Subcutaneous adipose tissue (tissue), 4 donors: Measurements from ENCODE around the gene SHISAL1. TPM values are rescaled to one million over a fixed set of nuclear protein-coding genes. Genes with fewer than 3 reads are reported as not detected.

Source experiments
- total RNA-seq, 4 donors: library from RNA; depleted of rRNA; stranded (reverse); fragments of >200 nt; gene quantifications; one replicate each; pipeline ENCODE4 v1.1.0, GENCODE V29; 2016
- TF ChIP-seq, protein P1 (sequence below): fragments of 450-650 bp; IDR thresholded peaks from one replicate; pipeline ENCODE4 v1.5.1; 2016; ENCODE audit warnings: low read depth, mild to moderate bottlenecking, control low read depth, antibody characterized with exemption, moderate library complexity

SHISAL1 gene
- total RNA-seq, 4 donors from 2014 or later, result 0.34 to 0.49 (median 0.44) TPM; not detected in 1

DNA sequence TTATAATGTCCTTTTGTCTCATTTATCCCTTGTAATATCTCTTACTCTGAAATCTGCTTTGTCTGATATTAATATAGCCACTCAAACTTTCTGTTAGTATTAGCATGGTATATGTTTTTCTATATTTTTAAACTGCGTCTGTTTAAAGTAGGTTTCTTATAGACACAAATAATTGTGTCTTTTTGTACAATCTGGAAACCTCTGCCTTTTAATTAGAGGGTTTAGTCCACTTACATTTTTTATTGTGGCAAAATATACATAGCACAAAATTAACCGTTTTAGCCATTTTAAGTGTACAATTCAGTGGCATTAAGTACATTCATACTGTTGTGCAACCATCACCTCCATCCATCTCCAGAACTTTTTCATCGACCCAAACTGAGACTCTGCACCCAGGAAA is 103.4 kb downstream of the SHISAL1 start:
- TF ChIP-seq, protein P1, sequence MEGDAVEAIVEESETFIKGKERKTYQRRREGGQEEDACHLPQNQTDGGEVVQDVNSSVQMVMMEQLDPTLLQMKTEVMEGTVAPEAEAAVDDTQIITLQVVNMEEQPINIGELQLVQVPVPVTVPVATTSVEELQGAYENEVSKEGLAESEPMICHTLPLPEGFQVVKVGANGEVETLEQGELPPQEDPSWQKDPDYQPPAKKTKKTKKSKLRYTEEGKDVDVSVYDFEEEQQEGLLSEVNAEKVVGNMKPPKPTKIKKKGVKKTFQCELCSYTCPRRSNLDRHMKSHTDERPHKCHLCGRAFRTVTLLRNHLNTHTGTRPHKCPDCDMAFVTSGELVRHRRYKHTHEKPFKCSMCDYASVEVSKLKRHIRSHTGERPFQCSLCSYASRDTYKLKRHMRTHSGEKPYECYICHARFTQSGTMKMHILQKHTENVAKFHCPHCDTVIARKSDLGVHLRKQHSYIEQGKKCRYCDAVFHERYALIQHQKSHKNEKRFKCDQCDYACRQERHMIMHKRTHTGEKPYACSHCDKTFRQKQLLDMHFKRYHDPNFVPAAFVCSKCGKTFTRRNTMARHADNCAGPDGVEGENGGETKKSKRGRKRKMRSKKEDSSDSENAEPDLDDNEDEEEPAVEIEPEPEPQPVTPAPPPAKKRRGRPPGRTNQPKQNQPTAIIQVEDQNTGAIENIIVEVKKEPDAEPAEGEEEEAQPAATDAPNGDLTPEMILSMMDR, result no peak

DNA sequence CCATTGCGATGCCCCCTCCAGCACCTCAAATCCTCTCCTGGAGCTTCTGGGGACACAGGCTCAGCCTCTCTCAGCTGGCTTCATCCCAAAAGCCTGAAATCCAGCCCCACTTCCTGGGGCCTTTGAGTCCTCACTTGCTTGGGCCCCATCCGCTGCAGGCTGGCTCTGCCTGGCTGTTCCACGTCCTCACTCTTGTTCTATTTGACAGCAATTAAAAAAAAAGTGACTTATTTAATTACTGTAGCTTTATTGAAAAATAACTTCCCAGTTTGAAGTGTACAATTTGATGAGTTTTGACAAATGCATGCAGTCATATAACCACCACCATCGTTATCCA is 104.8 kb downstream of the SHISAL1 start:
- TF ChIP-seq, protein P1, result no peak

DNA sequence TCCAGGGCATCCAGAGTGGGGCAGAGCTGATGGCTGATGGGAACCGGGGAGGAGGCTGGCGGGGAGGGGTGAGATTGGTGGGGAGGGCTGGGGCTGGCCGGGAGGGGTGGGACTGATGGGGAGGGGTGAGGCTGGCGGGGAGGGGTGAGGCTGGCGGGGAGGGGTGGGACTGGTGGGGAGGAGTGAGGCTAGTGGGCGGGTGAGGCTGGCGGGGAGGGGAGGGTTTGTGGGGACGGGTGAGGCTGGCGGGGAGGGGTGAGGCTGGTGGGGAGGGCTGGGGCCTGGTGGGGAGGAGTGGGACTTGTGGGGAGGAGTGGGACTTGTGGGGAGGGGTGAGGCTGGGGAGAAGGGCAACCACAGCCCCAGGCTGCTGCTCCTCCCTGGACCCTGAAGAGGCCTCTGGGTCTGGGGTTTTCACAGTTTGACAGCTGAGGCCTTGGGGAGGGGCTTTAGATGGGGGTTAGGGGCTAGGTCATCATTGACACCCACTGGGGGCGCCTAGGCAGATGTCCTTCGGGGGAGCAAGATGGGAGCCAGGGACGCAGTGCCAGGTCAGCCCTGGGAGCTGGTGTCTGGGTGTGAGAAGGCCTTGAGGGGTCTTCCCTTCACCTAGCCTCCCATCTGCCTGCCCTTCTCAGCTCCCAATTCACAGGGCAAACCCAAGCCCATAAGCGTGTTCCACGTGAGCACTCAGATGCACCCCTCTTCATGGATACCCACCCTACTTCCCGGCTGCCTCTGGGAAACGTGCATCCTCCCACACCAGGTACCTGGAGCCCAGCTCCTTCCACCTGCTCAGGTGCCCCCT is 105.4 kb downstream of the SHISAL1 start:
- TF ChIP-seq, protein P1, result no peak

DNA sequence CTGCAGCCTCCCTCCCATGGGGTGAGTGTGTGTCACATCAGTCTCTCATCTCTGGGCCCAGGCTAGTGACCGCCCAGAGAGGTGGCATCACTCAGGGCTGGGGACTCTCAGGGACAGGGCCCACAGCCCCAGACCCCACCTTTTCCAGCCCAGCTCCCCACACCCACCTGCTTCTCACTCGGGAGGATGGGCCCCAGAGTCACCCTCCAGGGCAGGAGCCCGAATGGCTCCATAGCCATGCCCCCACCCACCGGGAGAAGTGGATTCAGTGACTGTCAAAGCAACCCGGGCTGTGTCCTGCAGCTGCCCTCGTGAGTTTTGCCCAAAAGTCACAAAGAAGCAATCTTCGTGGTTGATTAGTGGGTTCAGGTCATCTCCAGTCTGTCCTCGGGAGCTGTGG is 106.1 kb downstream of the SHISAL1 start:
- TF ChIP-seq, protein P1, result no peak

DNA sequence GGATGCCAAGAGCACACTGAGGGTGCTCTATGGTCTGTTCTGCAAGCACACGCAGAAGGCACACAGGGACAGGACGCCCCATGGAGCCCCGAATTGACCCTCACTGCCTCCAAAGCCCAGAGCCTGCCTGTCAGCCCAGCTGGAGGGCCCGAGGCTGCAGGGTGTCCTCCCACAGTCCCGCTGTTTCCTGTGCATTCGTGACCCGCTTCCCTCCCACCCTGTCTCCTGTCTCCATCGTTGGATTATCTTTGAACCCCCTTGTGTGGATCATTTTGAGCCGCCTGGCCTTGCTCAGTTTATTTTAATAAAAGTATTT is 106.5 kb downstream of the SHISAL1 start:
- TF ChIP-seq, protein P1, result no peak

DNA sequence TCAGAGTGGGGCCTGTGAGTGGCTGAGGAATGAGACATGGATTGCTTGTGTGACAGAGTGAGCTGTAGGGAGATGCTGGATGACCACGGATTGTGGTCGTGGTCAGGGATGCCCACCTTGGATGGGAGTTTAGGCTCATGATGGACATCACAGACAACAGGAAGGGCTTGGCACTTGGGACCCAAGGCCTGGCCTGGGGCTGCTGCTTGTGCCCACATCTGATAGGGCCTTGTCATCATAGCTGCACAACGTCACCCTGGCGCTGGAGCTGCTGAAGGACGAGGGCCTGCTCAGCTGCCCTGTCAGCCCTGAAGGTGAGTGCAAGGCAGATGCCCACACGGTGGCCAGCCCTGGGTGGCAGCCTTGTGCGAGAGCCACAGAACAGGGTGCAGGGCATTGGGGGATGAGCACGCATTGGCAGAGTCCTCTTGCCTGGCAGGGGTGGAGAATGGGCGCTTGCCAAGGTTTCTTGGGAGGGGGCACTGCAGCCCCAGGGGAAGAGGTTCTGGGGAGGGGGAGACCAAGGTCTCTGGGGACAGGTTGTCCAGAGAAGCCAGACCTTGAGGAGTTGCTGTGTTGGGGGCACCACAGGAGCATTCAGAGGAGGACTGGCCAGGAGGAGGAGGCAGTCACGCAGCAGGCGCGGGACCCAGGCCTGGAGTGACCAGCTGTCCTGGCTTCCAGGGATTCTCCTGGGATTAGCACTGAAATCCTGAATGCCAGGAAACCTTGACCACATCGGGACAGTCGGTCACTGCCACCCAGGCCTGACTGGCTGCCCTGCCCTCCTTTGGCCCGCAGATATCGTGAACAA is 107.0 kb downstream of the SHISAL1 start:
- TF ChIP-seq, protein P1, result no peak

DNA sequence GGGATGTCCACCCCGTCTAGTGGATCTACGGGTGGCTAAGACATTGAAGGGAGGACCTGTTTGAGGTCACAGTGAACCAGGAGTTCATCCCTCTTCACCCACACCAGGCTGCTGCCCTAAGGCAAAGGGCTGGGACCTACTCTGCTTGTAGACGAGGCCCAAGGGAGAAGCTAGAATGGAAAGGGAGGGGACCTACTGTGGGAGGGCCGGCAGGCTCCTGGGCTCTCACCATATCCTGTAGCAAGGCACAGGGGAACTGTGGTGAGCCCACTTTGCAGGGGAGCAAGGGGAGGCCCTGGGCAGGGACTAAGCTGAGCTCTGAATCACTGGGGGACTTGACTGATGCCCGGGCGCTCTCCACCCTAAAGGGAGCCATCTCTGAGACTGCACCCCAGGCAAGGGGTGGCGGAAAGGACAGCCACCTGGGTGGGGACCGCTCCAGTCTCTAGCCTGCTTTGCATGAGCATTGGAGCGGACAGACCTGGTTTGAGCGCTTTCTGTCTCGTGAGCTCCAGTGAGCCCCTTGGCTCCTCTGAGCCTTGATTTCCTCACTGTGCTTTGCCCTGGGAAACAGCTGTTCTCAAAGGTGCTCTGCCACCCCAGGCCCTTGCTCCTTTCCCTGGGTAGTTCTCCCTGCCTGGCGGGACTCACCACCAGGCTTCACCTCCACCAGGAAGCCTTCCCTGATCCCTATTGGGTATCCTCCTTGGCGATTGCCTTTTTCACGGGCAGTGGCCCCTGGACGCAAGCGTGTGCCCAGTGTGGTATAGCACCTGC is 107.8 kb downstream of the SHISAL1 start:
- TF ChIP-seq, protein P1, result no peak
